Nephron progenitor cell (in vitro differentiated cells): ENCODE measurements around the gene TMUB1.
A peak's percentile ranks its signal among the peaks of the same experiment; 100 is the strongest.

ENCODE experiments used
- DNase-seq: peaks from one replicate; pipeline ENCODE4 v3.0.0; 2021
- H3K27ac Mint-ChIP-seq: 2 replicates; pipeline ENCODE4 v1.8.0; 2021; ENCODE audit warnings: mild to moderate bottlenecking, moderate library complexity, mixed read lengths
- H3K27me3 Mint-ChIP-seq: 2 replicates; pipeline ENCODE4 v1.8.0; 2021; ENCODE audit warnings: mild to moderate bottlenecking, low read depth, mixed read lengths; ENCODE audit not compliant: poor library complexity
- H3K36me3 Mint-ChIP-seq: 2 replicates; pipeline ENCODE4 v1.8.0; 2021; ENCODE audit warnings: low read depth, mixed read lengths
- H3K4me1 Mint-ChIP-seq: 2 replicates; pipeline ENCODE4 v1.8.0; 2021; ENCODE audit warnings: mixed read lengths
- H3K4me3 Mint-ChIP-seq: 2 replicates; pipeline ENCODE4 v1.8.0; 2021; ENCODE audit warnings: mild to moderate bottlenecking, moderate library complexity, mixed read lengths
- H3K9me3 Mint-ChIP-seq: 2 replicates; pipeline ENCODE4 v1.8.0; 2021; ENCODE audit warnings: mild to moderate bottlenecking, moderate library complexity, mixed read lengths
- TF ChIP-seq, protein P1 (sequence below): fragments of 200-600 bp; sonication (generic); IDR thresholded peaks from 2 replicates; pipeline ENCODE4 v1.5.0; 2021; ENCODE audit warnings: antibody characterized with exemption

The TMUB1 gene

DNA sequence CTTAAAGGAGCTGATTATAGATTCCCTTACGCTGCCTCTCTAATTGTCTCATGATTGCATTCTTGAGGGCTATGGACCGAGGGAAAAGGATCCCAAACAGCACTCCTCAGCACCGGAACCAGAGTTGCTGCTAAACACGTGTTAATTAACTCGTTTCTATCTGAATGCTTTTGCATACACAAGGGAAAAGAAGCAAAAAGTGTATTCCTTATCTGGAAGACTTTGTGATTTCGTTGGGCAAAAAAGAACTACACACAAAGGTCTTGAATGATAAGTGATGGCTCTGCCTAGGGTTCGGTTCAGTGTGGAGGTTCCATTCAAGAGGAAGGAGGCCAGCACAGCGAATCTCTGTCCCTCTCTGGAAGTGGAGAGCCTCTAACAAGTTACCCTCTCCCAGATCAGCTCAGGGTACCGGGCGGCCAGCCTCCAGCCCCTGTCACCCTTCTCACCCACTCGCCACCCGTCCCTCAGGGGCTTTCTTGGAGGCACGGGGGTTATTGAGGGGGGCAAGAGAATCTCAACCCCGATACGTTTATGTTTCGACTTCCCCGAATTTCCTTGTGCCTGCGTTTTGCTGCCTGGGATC, 24.4 kb downstream of the TMUB1 start:
- no peak for DNase-seq
- H3K27me3 Mint-ChIP-seq = peaks cover 32% of the 10 kb centered on the region
- H3K4me3 Mint-ChIP-seq = peak overlapping the region; percentile 92
- TF ChIP-seq, protein P1, sequence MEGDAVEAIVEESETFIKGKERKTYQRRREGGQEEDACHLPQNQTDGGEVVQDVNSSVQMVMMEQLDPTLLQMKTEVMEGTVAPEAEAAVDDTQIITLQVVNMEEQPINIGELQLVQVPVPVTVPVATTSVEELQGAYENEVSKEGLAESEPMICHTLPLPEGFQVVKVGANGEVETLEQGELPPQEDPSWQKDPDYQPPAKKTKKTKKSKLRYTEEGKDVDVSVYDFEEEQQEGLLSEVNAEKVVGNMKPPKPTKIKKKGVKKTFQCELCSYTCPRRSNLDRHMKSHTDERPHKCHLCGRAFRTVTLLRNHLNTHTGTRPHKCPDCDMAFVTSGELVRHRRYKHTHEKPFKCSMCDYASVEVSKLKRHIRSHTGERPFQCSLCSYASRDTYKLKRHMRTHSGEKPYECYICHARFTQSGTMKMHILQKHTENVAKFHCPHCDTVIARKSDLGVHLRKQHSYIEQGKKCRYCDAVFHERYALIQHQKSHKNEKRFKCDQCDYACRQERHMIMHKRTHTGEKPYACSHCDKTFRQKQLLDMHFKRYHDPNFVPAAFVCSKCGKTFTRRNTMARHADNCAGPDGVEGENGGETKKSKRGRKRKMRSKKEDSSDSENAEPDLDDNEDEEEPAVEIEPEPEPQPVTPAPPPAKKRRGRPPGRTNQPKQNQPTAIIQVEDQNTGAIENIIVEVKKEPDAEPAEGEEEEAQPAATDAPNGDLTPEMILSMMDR = no peak
- no peaks in the 10 kb centered on the region for H3K9me3 Mint-ChIP-seq
- peak overlapping the region; percentile 77 for H3K27ac Mint-ChIP-seq
- H3K36me3 Mint-ChIP-seq = no peaks in the 10 kb centered on the region
- peaks cover 55% of the 10 kb centered on the region for H3K4me1 Mint-ChIP-seq

DNA sequence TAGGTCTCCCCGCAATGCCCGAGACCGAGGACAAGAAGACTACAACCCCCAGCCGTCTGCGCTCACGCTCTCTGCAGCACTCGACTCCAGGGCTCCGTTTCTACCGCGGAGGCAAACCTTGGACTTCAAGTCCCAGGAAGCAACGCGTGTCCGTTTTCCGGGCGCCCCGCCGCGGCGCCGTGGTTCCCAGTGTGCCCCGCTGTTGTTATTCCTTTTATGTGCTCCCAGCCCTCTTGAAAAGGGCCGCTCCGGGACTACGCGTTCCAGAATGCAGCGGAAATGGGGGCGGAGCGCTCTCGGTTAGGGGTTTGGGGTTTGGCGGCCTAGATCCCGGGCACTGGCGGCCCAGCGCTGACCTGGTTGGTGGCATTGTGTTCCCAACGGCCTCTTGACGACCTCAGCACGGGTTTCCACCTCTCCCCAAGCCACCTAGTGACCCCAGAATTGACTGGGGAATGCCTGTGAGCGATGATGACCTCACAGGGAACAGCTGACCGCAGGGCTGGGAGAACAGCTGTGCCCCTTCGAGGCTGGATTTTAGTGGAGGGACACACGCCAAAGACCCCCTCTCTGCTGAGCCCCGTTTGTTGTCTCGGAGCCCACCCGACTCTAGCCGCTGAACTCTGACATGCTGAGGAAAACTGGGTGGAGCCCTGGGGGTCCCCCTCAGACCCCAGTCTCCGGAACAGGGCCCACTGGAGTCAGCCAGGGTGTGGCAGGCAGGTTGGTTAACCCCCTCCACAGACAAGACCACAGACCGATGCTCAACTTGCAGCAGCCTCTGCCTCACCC, 25.1 kb downstream of the TMUB1 start:
- TF ChIP-seq, protein P1 = no peak
- peak; percentile 95 for DNase-seq
- peaks cover 50% of the 10 kb centered on the region for H3K4me1 Mint-ChIP-seq
- H3K27ac Mint-ChIP-seq = peak overlapping the region; percentile 77
- H3K36me3 Mint-ChIP-seq = no peaks in the 10 kb centered on the region
- peaks cover 32% of the 10 kb centered on the region for H3K27me3 Mint-ChIP-seq
- peak overlapping the region; percentile 92 for H3K4me3 Mint-ChIP-seq
- H3K9me3 Mint-ChIP-seq = no peaks in the 10 kb centered on the region

DNA sequence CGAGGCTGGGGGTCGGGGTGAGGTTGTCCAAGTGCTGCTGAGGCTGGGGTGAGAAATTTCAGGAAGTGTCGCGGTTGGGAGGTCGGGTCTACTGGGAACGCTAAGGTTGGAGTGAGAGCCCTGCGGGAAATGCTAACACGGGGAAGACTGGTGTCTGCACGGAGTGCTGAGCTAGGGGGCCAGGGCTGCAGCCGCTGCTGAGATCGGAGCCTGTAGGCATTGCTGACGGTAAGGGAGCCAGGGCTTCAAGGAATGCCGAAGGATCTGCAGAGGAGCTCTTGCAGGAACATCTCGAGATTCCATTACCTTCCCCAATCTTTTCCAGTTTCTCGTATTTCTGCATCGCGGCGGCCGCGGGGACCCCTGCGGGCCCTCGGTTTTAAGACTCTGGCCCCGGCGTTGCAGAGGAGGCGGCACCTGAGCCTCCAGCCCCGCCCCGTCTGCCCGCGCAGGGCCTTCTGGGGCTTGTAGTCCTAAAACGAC, 25.7 kb downstream of the TMUB1 start, which contains the start of gene CDK5:
TSS of gene CDK5 (minus strand) at position 392 of the 483 bp plus-strand sequence. CDS start at position 343, 49 bp downstream.
- peaks cover 49% of the 10 kb centered on the region for H3K4me1 Mint-ChIP-seq
- H3K9me3 Mint-ChIP-seq = no peaks in the 10 kb centered on the region
- peak within 1 kb of the TSS; percentile 92 for H3K4me3 Mint-ChIP-seq
- H3K27me3 Mint-ChIP-seq = peaks cover 36% of the 10 kb centered on the region
- no peaks in the 10 kb centered on the region for H3K36me3 Mint-ChIP-seq
- H3K27ac Mint-ChIP-seq = peak within 1 kb of the TSS; percentile 77
- no peak for DNase-seq
- TF ChIP-seq, protein P1 = no peak

DNA sequence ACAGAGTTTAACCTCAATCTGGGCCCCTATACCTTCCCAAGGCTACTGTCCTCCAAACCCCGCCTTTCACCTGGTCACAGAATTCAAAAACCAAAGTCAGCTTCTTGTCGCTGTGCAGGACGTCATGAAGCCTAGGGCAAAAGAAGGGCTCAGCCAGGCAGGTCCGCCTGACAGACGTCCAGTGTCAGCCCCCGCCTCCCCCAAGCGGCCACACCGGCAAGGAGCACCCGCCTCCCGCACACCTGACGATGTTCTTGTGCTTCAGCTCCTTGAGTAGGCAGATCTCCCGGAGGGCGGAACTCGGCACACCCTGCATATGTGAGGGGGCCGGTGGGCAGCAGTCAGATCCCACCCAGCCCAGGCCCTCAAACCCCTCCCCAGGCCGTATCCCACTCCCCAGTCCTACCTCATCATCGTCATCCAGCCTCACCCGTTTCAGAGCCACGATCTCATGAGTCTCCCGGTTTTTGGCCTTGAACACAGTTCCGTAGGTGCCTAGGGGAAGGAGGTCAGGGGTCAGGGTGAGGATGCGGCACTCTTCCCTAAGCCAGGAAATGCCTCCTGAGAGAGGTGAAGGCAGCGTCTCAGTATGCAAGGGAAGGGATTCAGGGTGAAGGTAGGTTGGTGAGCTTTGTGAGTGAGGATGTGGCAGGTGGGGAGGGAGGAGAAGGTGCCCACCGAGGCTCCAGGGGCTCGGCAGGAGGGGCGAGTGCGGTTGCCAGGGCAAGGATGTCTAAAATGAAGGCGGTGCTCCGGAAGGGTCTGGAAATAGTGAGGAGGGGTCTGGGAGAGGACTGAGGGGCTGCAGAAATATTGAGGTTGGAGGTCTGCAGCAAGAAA, 26.4 kb downstream of the TMUB1 start:
- H3K4me3 Mint-ChIP-seq = peak overlapping the region; percentile 92
- peaks cover 45% of the 10 kb centered on the region for H3K4me1 Mint-ChIP-seq
- no peaks in the 10 kb centered on the region for H3K9me3 Mint-ChIP-seq
- H3K27ac Mint-ChIP-seq = peak overlapping the region; percentile 30
- peak; percentile 46 for DNase-seq
- TF ChIP-seq, protein P1 = no peak
- no peaks in the 10 kb centered on the region for H3K36me3 Mint-ChIP-seq
- H3K27me3 Mint-ChIP-seq = peaks cover 42% of the 10 kb centered on the region

DNA sequence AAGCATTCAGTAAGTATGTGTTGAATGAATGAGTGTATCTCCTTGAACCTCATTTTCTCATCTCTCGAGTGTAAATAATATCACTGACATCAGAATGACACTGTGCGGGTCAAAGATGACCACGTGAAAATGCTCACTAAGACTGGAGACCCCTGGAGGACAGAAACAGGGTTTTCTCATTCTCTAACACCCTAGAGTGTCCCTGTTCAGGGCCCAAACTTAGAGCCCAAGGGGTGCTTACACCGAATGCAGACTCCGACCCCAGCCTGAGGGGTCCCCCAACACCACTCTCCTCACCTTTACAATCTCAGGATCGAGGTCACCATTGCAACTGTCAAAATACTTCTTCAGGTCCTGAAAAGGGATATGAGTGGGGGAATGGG, 27.0 kb downstream of the TMUB1 start:
- DNase-seq = no peak
- H3K9me3 Mint-ChIP-seq = no peaks in the 10 kb centered on the region
- TF ChIP-seq, protein P1 = no peak
- H3K27me3 Mint-ChIP-seq = peaks cover 44% of the 10 kb centered on the region
- H3K36me3 Mint-ChIP-seq = no peaks in the 10 kb centered on the region
- H3K27ac Mint-ChIP-seq = no peak overlapping the region
- peaks cover 39% of the 10 kb centered on the region for H3K4me1 Mint-ChIP-seq
- H3K4me3 Mint-ChIP-seq = peak overlapping the region; percentile 92
